GM21367 (cell line): ENCODE measurements around the gene SRGAP2.
"Not testable (repeated sequence)": the region's sequence is repeated elsewhere in the genome, so short reads cannot be mapped to it uniquely, and the experiment has no call there.

ENCODE experiments used
- ATAC-seq: cut with Tn5 transposase; IDR thresholded peaks from one replicate; pipeline ENCODE4 v1.9.1; 2021; ENCODE audit not compliant: unreplicated experiment

The SRGAP2 gene

GRCh38 chr1:206203364-206204158 lies at the start of gene SRGAP2:
TSS of gene SRGAP2 (plus strand) at chr1:206203541. CDS start at chr1:206205971, 2,430 bp downstream.
- ATAC-seq = peak; percentile 5

GRCh38 chr1:206167350-206168029 lies 35.9 kb upstream of the SRGAP2 start:
- not testable (repeated sequence) for ATAC-seq

- ATAC-seq = not testable (repeated sequence)
Observed at GRCh38 chr1:206169794-206170193, 33.5 kb upstream of the SRGAP2 start.

- ATAC-seq = not testable (repeated sequence)
Observed at GRCh38 chr1:206173110-206173719, 30.1 kb upstream of the SRGAP2 start.

- not testable (repeated sequence) for ATAC-seq
Observed at GRCh38 chr1:206174182-206174868, 29.0 kb upstream of the SRGAP2 start.

GRCh38 chr1:206175459-206176113 lies 27.8 kb upstream of the SRGAP2 start:
- not testable (repeated sequence) for ATAC-seq

- ATAC-seq = not testable (repeated sequence)
Observed at GRCh38 chr1:206176114-206176502, 27.2 kb upstream of the SRGAP2 start.

- ATAC-seq = not testable (repeated sequence)
Observed at GRCh38 chr1:206178061-206178989, 25.0 kb upstream of the SRGAP2 start.

GRCh38 chr1:206179666-206180065 lies 23.7 kb upstream of the SRGAP2 start:
- not testable (repeated sequence) for ATAC-seq

- ATAC-seq = not testable (repeated sequence)
Observed at GRCh38 chr1:206182368-206183317, 20.7 kb upstream of the SRGAP2 start.

- ATAC-seq = not testable (repeated sequence)
Observed at GRCh38 chr1:206183788-206184187, 19.6 kb upstream of the SRGAP2 start.

GRCh38 chr1:206185778-206186177 lies 17.6 kb upstream of the SRGAP2 start:
- not testable (repeated sequence) for ATAC-seq

GRCh38 chr1:206186826-206187225 lies 16.5 kb upstream of the SRGAP2 start:
- ATAC-seq = not testable (repeated sequence)

GRCh38 chr1:206195182-206195581 lies 8.2 kb upstream of the SRGAP2 start:
- not testable (repeated sequence) for ATAC-seq

- not testable (repeated sequence) for ATAC-seq
Observed at GRCh38 chr1:206196748-206197424, 6.5 kb upstream of the SRGAP2 start.

GRCh38 chr1:206202789-206203363 lies 465 bp upstream of the SRGAP2 start, which contains the start of gene FAM72A:
TSS of gene FAM72A (minus strand) at chr1:206202839. CDS start at chr1:206202025, 814 bp downstream.
- peak; percentile 81 for ATAC-seq

- not testable (repeated sequence) for ATAC-seq
Observed at GRCh38 chr1:206204159-206204511, 794 bp downstream of the SRGAP2 start.
